Nephron progenitor cell (in vitro differentiated cells): ENCODE results near the gene SPAG17.

ENCODE experiments used
- DNase-seq: peaks from one replicate; pipeline ENCODE4 v3.0.0; 2021
- H3K27ac Mint-ChIP-seq: 2 replicates; pipeline ENCODE4 v1.8.0; 2021; ENCODE audit warnings: mild to moderate bottlenecking, moderate library complexity, mixed read lengths
- H3K27me3 Mint-ChIP-seq: 2 replicates; pipeline ENCODE4 v1.8.0; 2021; ENCODE audit warnings: mild to moderate bottlenecking, low read depth, mixed read lengths; ENCODE audit not compliant: poor library complexity
- H3K36me3 Mint-ChIP-seq: 2 replicates; pipeline ENCODE4 v1.8.0; 2021; ENCODE audit warnings: low read depth, mixed read lengths
- H3K4me1 Mint-ChIP-seq: 2 replicates; pipeline ENCODE4 v1.8.0; 2021; ENCODE audit warnings: mixed read lengths
- H3K4me3 Mint-ChIP-seq: 2 replicates; pipeline ENCODE4 v1.8.0; 2021; ENCODE audit warnings: mild to moderate bottlenecking, moderate library complexity, mixed read lengths
- H3K9me3 Mint-ChIP-seq: 2 replicates; pipeline ENCODE4 v1.8.0; 2021; ENCODE audit warnings: mild to moderate bottlenecking, moderate library complexity, mixed read lengths
- TF ChIP-seq, protein P1 (sequence below): fragments of 200-600 bp; sonication (generic); IDR thresholded peaks from 2 replicates; pipeline ENCODE4 v1.5.0; 2021; ENCODE audit warnings: antibody characterized with exemption

The SPAG17 gene

DNA sequence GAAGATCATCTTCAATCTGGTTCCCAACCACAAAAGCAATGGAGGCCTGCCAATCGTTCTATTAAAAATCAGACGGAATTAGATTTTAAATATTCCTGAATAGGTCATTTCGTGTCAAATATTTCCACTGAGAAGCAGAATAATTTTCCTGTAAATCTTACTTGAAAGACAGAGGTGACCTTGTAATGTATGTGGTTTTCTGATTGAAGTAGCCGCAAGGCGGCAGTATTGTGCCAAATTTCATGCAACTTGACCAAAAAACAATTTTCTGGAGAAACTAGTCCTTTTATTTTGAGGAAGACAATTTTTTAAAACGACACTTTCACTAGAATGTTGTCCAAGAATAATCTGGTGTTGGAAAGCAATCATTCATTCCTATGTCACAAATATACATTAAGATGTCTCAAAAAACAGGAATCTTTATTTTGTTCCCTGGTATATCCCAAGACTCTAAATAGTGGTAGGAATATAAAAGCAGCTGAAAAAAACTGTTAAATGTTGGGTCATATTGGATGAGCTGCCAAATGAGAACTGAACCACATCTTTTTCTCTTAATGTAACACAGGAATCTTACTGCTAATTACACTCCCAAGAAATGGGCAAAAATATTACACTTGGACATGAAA, 33.6 kb downstream of the SPAG17 start:
- H3K27me3 Mint-ChIP-seq: peaks cover 8% of the 10 kb centered on the region
- H3K4me3 Mint-ChIP-seq: no peak overlapping the region

DNA sequence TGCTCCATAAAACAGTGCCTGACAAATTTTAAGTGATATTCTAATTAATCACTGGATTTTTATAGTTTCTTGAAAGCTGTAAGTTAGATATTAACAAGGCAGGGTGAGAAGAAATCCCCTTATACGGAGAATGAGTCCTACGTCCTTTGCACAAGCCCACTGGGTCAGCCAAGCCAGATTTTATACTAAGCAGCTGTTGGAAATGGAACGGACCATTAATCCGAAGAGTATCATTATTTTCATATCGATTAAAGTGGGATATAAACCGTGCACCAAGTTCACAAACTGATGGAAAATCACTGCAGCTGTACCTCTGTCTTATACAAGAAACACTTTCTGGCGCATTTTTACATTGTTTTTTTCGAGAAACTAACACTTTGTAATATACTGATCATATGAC, 35.2 kb downstream of the SPAG17 start:
- Mint-ChIP-seq H3K4me3 (no peak overlapping the region), H3K27me3 (peaks cover 8% of the 10 kb centered on the region), H3K27ac (no peak overlapping the region), H3K4me1 (no peaks in the 10 kb centered on the region), H3K9me3 (no peaks in the 10 kb centered on the region), H3K36me3 (no peaks in the 10 kb centered on the region)
- TF ChIP-seq, protein P1, sequence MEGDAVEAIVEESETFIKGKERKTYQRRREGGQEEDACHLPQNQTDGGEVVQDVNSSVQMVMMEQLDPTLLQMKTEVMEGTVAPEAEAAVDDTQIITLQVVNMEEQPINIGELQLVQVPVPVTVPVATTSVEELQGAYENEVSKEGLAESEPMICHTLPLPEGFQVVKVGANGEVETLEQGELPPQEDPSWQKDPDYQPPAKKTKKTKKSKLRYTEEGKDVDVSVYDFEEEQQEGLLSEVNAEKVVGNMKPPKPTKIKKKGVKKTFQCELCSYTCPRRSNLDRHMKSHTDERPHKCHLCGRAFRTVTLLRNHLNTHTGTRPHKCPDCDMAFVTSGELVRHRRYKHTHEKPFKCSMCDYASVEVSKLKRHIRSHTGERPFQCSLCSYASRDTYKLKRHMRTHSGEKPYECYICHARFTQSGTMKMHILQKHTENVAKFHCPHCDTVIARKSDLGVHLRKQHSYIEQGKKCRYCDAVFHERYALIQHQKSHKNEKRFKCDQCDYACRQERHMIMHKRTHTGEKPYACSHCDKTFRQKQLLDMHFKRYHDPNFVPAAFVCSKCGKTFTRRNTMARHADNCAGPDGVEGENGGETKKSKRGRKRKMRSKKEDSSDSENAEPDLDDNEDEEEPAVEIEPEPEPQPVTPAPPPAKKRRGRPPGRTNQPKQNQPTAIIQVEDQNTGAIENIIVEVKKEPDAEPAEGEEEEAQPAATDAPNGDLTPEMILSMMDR: no peak
- no peak for DNase-seq

More for the DNA sequence above, 33.6 kb downstream of the SPAG17 start:
- H3K36me3 Mint-ChIP-seq: no peaks in the 10 kb centered on the region
- TF ChIP-seq, protein P1: peak; percentile 87
- H3K9me3 Mint-ChIP-seq: no peaks in the 10 kb centered on the region
- no peak overlapping the region for H3K27ac Mint-ChIP-seq
- peak; percentile 72 for DNase-seq
- no peaks in the 10 kb centered on the region for H3K4me1 Mint-ChIP-seq

DNA sequence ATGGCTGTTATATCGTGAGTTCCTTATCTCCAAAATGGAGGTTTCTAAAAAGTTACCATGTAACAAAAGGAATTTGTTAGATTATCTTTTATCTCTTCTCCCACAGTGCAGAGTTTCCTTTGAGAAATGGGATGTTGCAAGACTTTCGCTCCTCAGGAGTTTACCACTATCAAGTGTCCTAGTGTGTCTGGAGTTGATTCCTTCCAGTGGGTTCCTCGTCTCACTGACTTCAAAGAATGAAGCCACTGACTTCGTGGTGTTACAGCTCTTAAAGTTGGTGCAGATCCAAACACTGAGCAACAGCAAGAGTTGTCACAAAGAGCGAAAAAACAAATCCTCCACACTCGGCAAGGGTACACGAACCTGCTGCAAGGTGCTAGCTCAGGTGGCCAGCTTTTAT, 37.0 kb downstream of the SPAG17 start:
- no peak overlapping the region for H3K4me3 Mint-ChIP-seq
- H3K9me3 Mint-ChIP-seq: no peaks in the 10 kb centered on the region
- H3K36me3 Mint-ChIP-seq: no peaks in the 10 kb centered on the region
- TF ChIP-seq, protein P1: no peak
- no peaks in the 10 kb centered on the region for H3K4me1 Mint-ChIP-seq
- H3K27ac Mint-ChIP-seq: no peak overlapping the region
- DNase-seq: no peak
- peaks cover 8% of the 10 kb centered on the region for H3K27me3 Mint-ChIP-seq

GRCh38 chr1:118147522-118147921, 37.5 kb downstream of the SPAG17 start:
- Mint-ChIP-seq H3K27ac (no peak overlapping the region), H3K36me3 (no peaks in the 10 kb centered on the region), H3K4me1 (no peaks in the 10 kb centered on the region), H3K9me3 (no peaks in the 10 kb centered on the region), H3K27me3 (peaks cover 8% of the 10 kb centered on the region), H3K4me3 (no peak overlapping the region)
- TF ChIP-seq, protein P1: no peak
- DNase-seq: no peak

DNA sequence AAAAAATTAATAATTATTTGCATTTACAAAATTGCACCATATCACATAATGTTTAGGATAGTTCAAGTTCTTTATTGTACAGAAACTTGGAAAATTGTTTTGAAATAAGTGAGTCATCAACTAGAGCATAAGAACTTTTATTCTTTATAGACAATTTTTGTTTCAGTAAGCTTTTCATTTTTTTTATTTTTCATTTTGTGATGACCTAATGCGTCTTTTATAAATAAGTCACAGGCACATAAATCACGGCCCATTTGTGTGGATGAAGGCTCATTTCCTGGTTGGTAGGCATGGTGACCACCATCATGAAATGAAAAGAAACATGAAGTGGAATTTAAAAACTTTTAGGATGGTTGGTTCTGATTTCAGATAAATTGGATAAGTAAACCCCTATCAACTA, 39.3 kb downstream of the SPAG17 start:
- no peaks in the 10 kb centered on the region for H3K36me3 Mint-ChIP-seq
- TF ChIP-seq, protein P1: no peak
- no peak for DNase-seq
- no peaks in the 10 kb centered on the region for H3K9me3 Mint-ChIP-seq
- no peaks in the 10 kb centered on the region for H3K4me1 Mint-ChIP-seq
- peaks cover 8% of the 10 kb centered on the region for H3K27me3 Mint-ChIP-seq
- H3K27ac Mint-ChIP-seq: no peak overlapping the region
- H3K4me3 Mint-ChIP-seq: no peak overlapping the region

- Mint-ChIP-seq H3K27ac (no peak overlapping the region), H3K36me3 (no peaks in the 10 kb centered on the region), H3K4me1 (no peaks in the 10 kb centered on the region), H3K27me3 (peaks cover 8% of the 10 kb centered on the region), H3K4me3 (no peak overlapping the region), H3K9me3 (no peaks in the 10 kb centered on the region)
- TF ChIP-seq, protein P1: no peak
- DNase-seq: no peak
Measured at GRCh38 chr1:118144684-118145083, 40.3 kb downstream of the SPAG17 start.
